HepG2 (cell line): Measurements from ENCODE around the gene CASKIN1. TPM values are rescaled to one million over a fixed set of nuclear protein-coding genes. Genes with fewer than 3 reads are reported as not detected.
A peak's percentile ranks its signal among the peaks of the same experiment; 100 is the strongest.

Source experiments
- AKAP8 ChIP-seq: sonication (generic); formaldehyde crosslinking; IDR thresholded peaks from 2 replicates; pipeline ENCODE4 v1.5.1; 2020; ENCODE audit warnings: mild to moderate bottlenecking, missing genetic modification reagents
- CCAR2 ChIP-seq: fragments of 200-400 bp; formaldehyde crosslinking; optimal IDR thresholded peaks from 2 replicates; pipeline ENCODE3; 2018; ENCODE audit warnings: low read depth, mild to moderate bottlenecking, low read length, moderate library complexity
- CEBPG ChIP-seq: IDR thresholded peaks from 2 replicates; pipeline ENCODE4 v1.6.1; 2016
- KDM1A ChIP-seq: IDR thresholded peaks from 2 replicates; pipeline ENCODE4 v1.6.1; 2016; ENCODE audit warnings: missing compliant biosample characterization
- PBX2 ChIP-seq: IDR thresholded peaks from 2 replicates; pipeline ENCODE4 v1.6.1; 2016; ENCODE audit warnings: control low read depth
- PTBP1 ChIP-seq: fragments of 200-400 bp; formaldehyde crosslinking; IDR thresholded peaks from 2 replicates; pipeline ENCODE4 v1.6.1; 2018; ENCODE audit warnings: low read length, low read depth; ENCODE audit not compliant: poor library complexity, severe bottlenecking
- SMAD9 ChIP-seq: sonication (generic); formaldehyde crosslinking; IDR thresholded peaks from 2 replicates; pipeline ENCODE4 v1.5.1; 2020; ENCODE audit warnings: mild to moderate bottlenecking, missing genetic modification reagents
- SNAPC2 ChIP-seq: sonication (generic); formaldehyde crosslinking; IDR thresholded peaks from 2 replicates; pipeline ENCODE4 v1.8.1; 2022; ENCODE audit warnings: mild to moderate bottlenecking, missing genetic modification reagents
- TBP ChIP-seq: sonication (generic); formaldehyde crosslinking; IDR thresholded peaks from 2 replicates; pipeline ENCODE4 v1.5.0; 2020; ENCODE audit warnings: missing genetic modification reagents
- TRIM22 ChIP-seq: fragments of 450-650 bp; IDR thresholded peaks from 2 replicates; pipeline ENCODE4 v1.6.1; 2017
- ZHX2 ChIP-seq, 2 experiments: sonication (generic) in 1 of 2; formaldehyde crosslinking in 1 of 2; IDR thresholded peaks; 2 replicates each; pipeline versions ENCODE4 v1.6.1 to v1.9.0; 2014 to 2022; ENCODE audit warnings: antibody characterized with exemption in 1 of 2, borderline replicate concordance in 1 of 2, inconsistent platforms in 1 of 2, low read depth in 1 of 2, missing genetic modification reagents in 1 of 2
- ZKSCAN5 ChIP-seq: sonication (generic); formaldehyde crosslinking; IDR thresholded peaks from 2 replicates; pipeline ENCODE4 v1.5.1; 2020; ENCODE audit warnings: mild to moderate bottlenecking, missing genetic modification reagents
- ZNF124 ChIP-seq: sonication (generic); formaldehyde crosslinking; IDR thresholded peaks from 2 replicates; pipeline ENCODE4 v1.4.0; 2020; ENCODE audit warnings: missing genetic modification reagents
- ZNF30 ChIP-seq: sonication (generic); formaldehyde crosslinking; IDR thresholded peaks from 2 replicates; pipeline ENCODE4 v1.5.0; 2020; ENCODE audit warnings: mild to moderate bottlenecking, missing genetic modification reagents
- ZNF597 ChIP-seq: sonication (generic); formaldehyde crosslinking; IDR thresholded peaks from 2 replicates; pipeline ENCODE4 v1.5.0; 2020; ENCODE audit warnings: missing genetic modification reagents
- ZNF598 ChIP-seq: sonication (generic); formaldehyde crosslinking; IDR thresholded peaks from 2 replicates; pipeline ENCODE4 v1.5.1; 2020; ENCODE audit warnings: mild to moderate bottlenecking, missing genetic modification reagents, borderline replicate concordance
- ZNF749 ChIP-seq: sonication (generic); formaldehyde crosslinking; IDR thresholded peaks from 2 replicates; pipeline ENCODE4 v1.8.0; 2022; ENCODE audit warnings: mild to moderate bottlenecking, missing genetic modification reagents, moderate library complexity, borderline replicate concordance
- ZNF761 ChIP-seq: sonication (generic); formaldehyde crosslinking; conservative IDR thresholded peaks from 2 replicates; pipeline ENCODE4 v1.4.0; 2020; ENCODE audit warnings: mild to moderate bottlenecking, missing genetic modification reagents
- polyA plus RNA-seq, 8 experiments: library from polyadenylated mRNA; depleted of rRNA in 3 of 8; stranded (reverse) in 7 of 8; unstranded in 1 of 8; fragments of >200 nt; fragmentation: Illumina TruSeq in 4 of 8; extraction: Trizol in 4 of 8; gene quantifications; 2 replicates each; pipeline versions ENCODE4 v1.2.1 to v1.2.3, GENCODE V29; 2011 to 2016; ENCODE audit warnings: low read depth in 4 of 8, missing spikeins in 1 of 8, mixed read lengths in 1 of 8; ENCODE audit not compliant: insufficient read depth in 1 of 8
- total RNA-seq, 5 experiments: library from RNA; depleted of rRNA; stranded (reverse); fragments of >200 nt; fragmentation: Illumina TruSeq; extraction: Trizol; gene quantifications; 2 replicates each; pipeline ENCODE4 v1.2.3, GENCODE V29; 2016; ENCODE audit warnings: low read depth in 1 of 5

The CASKIN1 gene
- total and polyA plus RNA-seq, 2 of the 13 experiments (the other 11 are each of a cell fraction or from before 2014, with no cell fraction given): 1.2 to 2.2 TPM

- no peak; the same call in 1 of the 2 replicates for TF ChIP-seq ZHX2 (IDR thresholded peaks at IDR 0.05; ENCODE audit: low read depth)
- no peak for TF ChIP-seq ZHX2 (CRISPR knock-in tag; IDR thresholded peaks at IDR 0.05; ENCODE audit: borderline replicate concordance)
- no peak for TF ChIP-seq SMAD9 (CRISPR knock-in tag)
- TF ChIP-seq ZKSCAN5 (CRISPR knock-in tag): no peak
- TF ChIP-seq ZNF761 (CRISPR knock-in tag): peak; percentile 77; the same call in 1 of the 2 replicates
- TF ChIP-seq TRIM22: no peak
- TF ChIP-seq ZNF749: 0 out of 2 replicates have a peak, but pooled peaks have one; percentile 80
- TF ChIP-seq CCAR2: no peak
- TF ChIP-seq CEBPG: no peak
- 0 out of 2 replicates have a peak, but pooled peaks have one; percentile 85 for TF ChIP-seq ZNF597 (CRISPR knock-in tag)
- TF ChIP-seq AKAP8 (CRISPR knock-in tag): no peak
- peak; percentile 94 for TF ChIP-seq PBX2 (CRISPR knock-in tag)
- no peak for TF ChIP-seq PTBP1
- no peak for TF ChIP-seq KDM1A
- peak; percentile 78; the same call in 1 of the 2 replicates for TF ChIP-seq SNAPC2 (CRISPR knock-in tag)
- peak; percentile 53 for TF ChIP-seq ZNF124
- TF ChIP-seq ZNF598 (CRISPR knock-in tag): peak; percentile 55
- no peak for TF ChIP-seq TBP
- TF ChIP-seq ZNF30 (CRISPR knock-in tag): no peak
Observed at GRCh38 chr16:2155091-2155950, 41.1 kb downstream of the CASKIN1 start, which contains the start of gene TRAF7 (continued).
